H54 (cell line): ENCODE data around the gene SCN7A.
"Not testable (repeated sequence)": the region's sequence is repeated elsewhere in the genome, so short reads cannot be mapped to it uniquely, and the experiment has no call there.

Experiments used
- DNase-seq: peaks from one replicate; pipeline ENCODE4 v3.0.0; 2011; ENCODE audit warnings: low spot score, mixed read lengths; ENCODE audit not compliant: insufficient read length
- FAIRE-seq: peaks from 3 replicates; lab custom pipeline; 2011; peaks lifted over from hg19 to GRCh38; lab: Jason Lieb, UNC
- POLR2A ChIP-seq: IDR thresholded peaks from 2 replicates; pipeline ENCODE4 v1.6.1; 2011; ENCODE audit warnings: low read depth, mild to moderate bottlenecking, low read length

The SCN7A gene

GRCh38 chr2:166485558-166486178, 8.4 kb downstream of the SCN7A start:
- TF ChIP-seq POLR2A = no peak
- no peak for DNase-seq
- FAIRE-seq = no peak

- TF ChIP-seq POLR2A = no peak
- DNase-seq (no peak), FAIRE-seq (no peak)
These were observed 21.7 kb downstream of the SCN7A start for GRCh38 chr2:166472332-166472731.

GRCh38 chr2:166468124-166469024, 25.7 kb downstream of the SCN7A start:
- TF ChIP-seq POLR2A = no peak
- DNase-seq = no peak
- FAIRE-seq = no peak

- TF ChIP-seq POLR2A = no peak
- DNase-seq (no peak), FAIRE-seq (no peak)
These were observed 29.9 kb downstream of the SCN7A start for GRCh38 chr2:166464187-166464586.

GRCh38 chr2:166463640-166464039, 30.4 kb downstream of the SCN7A start:
- TF ChIP-seq POLR2A = no peak
- FAIRE-seq (no peak), DNase-seq (no peak)

- DNase-seq (no peak), FAIRE-seq (no peak)
- no peak for TF ChIP-seq POLR2A
These were observed 35.4 kb downstream of the SCN7A start for GRCh38 chr2:166458674-166459073.

GRCh38 chr2:166455823-166456222, 38.2 kb downstream of the SCN7A start:
- FAIRE-seq, DNase-seq: not testable (repeated sequence)

GRCh38 chr2:166454006-166454595, 39.9 kb downstream of the SCN7A start:
- no peak for FAIRE-seq
- no peak for DNase-seq
- no peak for TF ChIP-seq POLR2A

GRCh38 chr2:166451468-166451867, 42.6 kb downstream of the SCN7A start:
- no peak for TF ChIP-seq POLR2A
- FAIRE-seq = peak; percentile 23
- DNase-seq = no peak

- FAIRE-seq (no peak), DNase-seq (no peak)
- no peak for TF ChIP-seq POLR2A
These were observed 44.6 kb downstream of the SCN7A start for GRCh38 chr2:166449439-166449838.

GRCh38 chr2:166448106-166448505, 45.9 kb downstream of the SCN7A start:
- DNase-seq (no peak), FAIRE-seq (no peak)
- TF ChIP-seq POLR2A = no peak

GRCh38 chr2:166444306-166444705, 49.7 kb downstream of the SCN7A start:
- no peak for FAIRE-seq

GRCh38 chr2:166440313-166440712, 53.7 kb downstream of the SCN7A start:
- no peak for TF ChIP-seq POLR2A
- FAIRE-seq = no peak
- no peak for DNase-seq

More at GRCh38 chr2:166444306-166444705, 49.7 kb downstream of the SCN7A start:
- TF ChIP-seq POLR2A = no peak
- no peak for DNase-seq

- TF ChIP-seq POLR2A = no peak
- DNase-seq (no peak), FAIRE-seq (no peak)
These were observed 55.0 kb downstream of the SCN7A start for GRCh38 chr2:166439078-166439477.
